Fibroblast of lung (primary cell): ENCODE results near the gene LILRB4. TPM values are rescaled to one million over a fixed set of nuclear protein-coding genes. Genes with fewer than 3 reads are reported as not detected.
"Not testable (repeated sequence)": the region's sequence is repeated elsewhere in the genome, so short reads cannot be mapped to it uniquely, and the experiment has no call there.

Source experiments
- DNase-seq, 2 donors: peaks; one replicate each; pipeline versions ENCODE4 v3.0.0 to v3.0.0-alpha.2; 2010; ENCODE audit warnings: low read depth in 2 of 2
- H2AFZ ChIP-seq: 2 replicates; pipeline ENCODE4 v1.5.1; 2012; ENCODE audit warnings: low read length, control low read depth, inconsistent platforms
- H3K27ac ChIP-seq: 2 replicates; pipeline ENCODE4 v1.5.1; 2011; ENCODE audit warnings: low read length, control low read depth; ENCODE audit not compliant: insufficient read depth
- H3K27me3 ChIP-seq: 2 replicates; pipeline ENCODE4 v1.5.1; 2011; ENCODE audit warnings: mild to moderate bottlenecking, low read length; ENCODE audit not compliant: control insufficient read depth, insufficient read depth
- H3K36me3 ChIP-seq: 2 replicates; pipeline ENCODE4 v1.5.1; 2011; ENCODE audit warnings: low read length; ENCODE audit not compliant: control insufficient read depth, insufficient read depth
- H3K4me1 ChIP-seq: 2 replicates; pipeline ENCODE4 v1.5.1; 2011; ENCODE audit warnings: low read length; ENCODE audit not compliant: control insufficient read depth, insufficient read depth; ENCODE audit errors: extremely low read depth
- H3K4me2 ChIP-seq: 2 replicates; pipeline ENCODE4 v1.5.1; 2011; ENCODE audit warnings: low read length, control low read depth; ENCODE audit not compliant: insufficient read depth; ENCODE audit errors: extremely low read depth
- H3K4me3 ChIP-seq, 4 experiments: fragments of 200-600 bp in 1 of 4; sonication (generic) in 1 of 4; replicated peaks in 1 of 4; 2 replicates each; pipeline ENCODE4 v1.5.1; 2011 to 2016; ENCODE audit warnings: low read length in 4 of 4, low read depth in 3 of 4, mild to moderate bottlenecking in 3 of 4, control low read depth in 2 of 4, inconsistent platforms in 1 of 4, mixed read lengths in 1 of 4; ENCODE audit not compliant: insufficient read depth in 1 of 4; ENCODE audit errors: control extremely low read depth in 1 of 4
- H3K79me2 ChIP-seq: 2 replicates; pipeline ENCODE4 v1.5.1; 2012; ENCODE audit warnings: mild to moderate bottlenecking, low read length, inconsistent platforms; ENCODE audit not compliant: control insufficient read depth, insufficient read depth
- H3K9ac ChIP-seq: 2 replicates; pipeline ENCODE4 v1.5.1; 2011; ENCODE audit warnings: mild to moderate bottlenecking, low read length, control low read depth; ENCODE audit not compliant: insufficient read depth
- H3K9me3 ChIP-seq: 2 replicates; pipeline ENCODE4 v1.5.1; 2012; ENCODE audit warnings: low read depth, low read length; ENCODE audit not compliant: control insufficient read depth, insufficient read depth
- H4K20me1 ChIP-seq: 2 replicates; pipeline ENCODE4 v1.5.1; 2011; ENCODE audit warnings: low read length; ENCODE audit not compliant: control insufficient read depth, insufficient read depth; ENCODE audit errors: extremely low read depth
- EZH2 ChIP-seq: IDR thresholded peaks from 2 replicates; pipeline ENCODE4 v1.5.1; 2012; ENCODE audit warnings: low read length, control low read depth, mild to moderate bottlenecking; ENCODE audit errors: missing control alignments
- polyA plus RNA-seq, 2 donors: library from polyadenylated mRNA; depleted of rRNA in 1 of 2; stranded (reverse) in 1 of 2; unstranded in 1 of 2; fragments of >200 nt; gene quantifications; 2 replicates each; pipeline ENCODE4 v1.2.1, GENCODE V29; 2011 to 2012; ENCODE audit warnings: missing spikeins in 1 of 2
- total RNA-seq: library from RNA; depleted of rRNA; stranded (reverse); fragments of >200 nt; gene quantifications from 2 replicates; pipeline ENCODE4 v1.2.1, GENCODE V29; 2014
- TF ChIP-seq, protein P1 (sequence below), 2 donors: IDR thresholded peaks in 1 of 2; conservative IDR thresholded peaks in 1 of 2; 1 replicate in 1 of 2; 2 replicates in 1 of 2; pipeline ENCODE4 v1.5.1; 2011 to 2012; ENCODE audit warnings: low read length in 2 of 2, control low read depth in 1 of 2, inconsistent platforms in 1 of 2, low read depth in 1 of 2, mild to moderate bottlenecking in 1 of 2

Gene LILRB4
- total and polyA plus RNA-seq, 2 donors (not counting 1 experiment from before 2014, with no cell fraction given): not detected

DNA sequence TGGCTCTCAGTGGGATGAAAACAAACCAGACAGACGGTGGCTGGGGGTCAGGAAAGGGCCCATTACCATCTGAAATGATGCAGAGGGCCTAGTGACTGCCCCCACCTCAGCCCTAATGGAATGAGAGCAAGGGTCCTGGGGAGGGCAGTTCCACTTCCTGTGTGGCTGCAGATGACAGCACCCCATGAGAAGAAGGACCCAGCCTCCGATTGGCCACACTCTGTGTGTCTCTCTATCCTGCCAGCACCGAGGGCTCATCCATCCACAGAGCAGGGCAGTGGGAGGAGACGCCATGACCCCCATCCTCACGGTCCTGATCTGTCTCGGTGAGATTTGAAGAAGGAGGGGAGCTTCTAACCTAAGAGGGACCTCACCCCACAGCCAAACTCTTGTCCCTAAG lies 32.0 kb upstream of the LILRB4 start:
- H3K4me2 ChIP-seq: no peak overlapping the region

GRCh38 chr19:54631489-54632337 lies 31.1 kb upstream of the LILRB4 start:
- H4K20me1 ChIP-seq, H3K4me1 ChIP-seq, H3K9me3 ChIP-seq, H3K27ac ChIP-seq, H3K36me3 ChIP-seq, H2AFZ ChIP-seq, H3K4me2 ChIP-seq, H3K27me3 ChIP-seq, H3K9ac ChIP-seq, DNase-seq, H3K79me2 ChIP-seq, H3K4me3 ChIP-seq: not testable (repeated sequence)

More for the DNA sequence above, 32.0 kb upstream of the LILRB4 start:
- TF ChIP-seq, protein P1, sequence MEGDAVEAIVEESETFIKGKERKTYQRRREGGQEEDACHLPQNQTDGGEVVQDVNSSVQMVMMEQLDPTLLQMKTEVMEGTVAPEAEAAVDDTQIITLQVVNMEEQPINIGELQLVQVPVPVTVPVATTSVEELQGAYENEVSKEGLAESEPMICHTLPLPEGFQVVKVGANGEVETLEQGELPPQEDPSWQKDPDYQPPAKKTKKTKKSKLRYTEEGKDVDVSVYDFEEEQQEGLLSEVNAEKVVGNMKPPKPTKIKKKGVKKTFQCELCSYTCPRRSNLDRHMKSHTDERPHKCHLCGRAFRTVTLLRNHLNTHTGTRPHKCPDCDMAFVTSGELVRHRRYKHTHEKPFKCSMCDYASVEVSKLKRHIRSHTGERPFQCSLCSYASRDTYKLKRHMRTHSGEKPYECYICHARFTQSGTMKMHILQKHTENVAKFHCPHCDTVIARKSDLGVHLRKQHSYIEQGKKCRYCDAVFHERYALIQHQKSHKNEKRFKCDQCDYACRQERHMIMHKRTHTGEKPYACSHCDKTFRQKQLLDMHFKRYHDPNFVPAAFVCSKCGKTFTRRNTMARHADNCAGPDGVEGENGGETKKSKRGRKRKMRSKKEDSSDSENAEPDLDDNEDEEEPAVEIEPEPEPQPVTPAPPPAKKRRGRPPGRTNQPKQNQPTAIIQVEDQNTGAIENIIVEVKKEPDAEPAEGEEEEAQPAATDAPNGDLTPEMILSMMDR (conservative IDR thresholded peaks at IDR 0.05 in 1 of 2, IDR thresholded peaks at IDR 0.05 in 1 of 2; ENCODE audit: low read depth in 1 of 2, low read length in 2 of 2): no peak
- TF ChIP-seq EZH2: no peak
- no peak for DNase-seq
- Histone ChIP-seq H3K27me3 (no peaks in the 10 kb centered on the region), H2AFZ (no peak overlapping the region), H3K4me3 (no peak overlapping the region), H3K27ac (no peak overlapping the region), H4K20me1 (no peaks in the 10 kb centered on the region), H3K36me3 (no peaks in the 10 kb centered on the region), H3K9me3 (no peaks in the 10 kb centered on the region), H3K4me1 (no peaks in the 10 kb centered on the region), H3K79me2 (no peaks in the 10 kb centered on the region), H3K9ac (no peak overlapping the region)

DNA sequence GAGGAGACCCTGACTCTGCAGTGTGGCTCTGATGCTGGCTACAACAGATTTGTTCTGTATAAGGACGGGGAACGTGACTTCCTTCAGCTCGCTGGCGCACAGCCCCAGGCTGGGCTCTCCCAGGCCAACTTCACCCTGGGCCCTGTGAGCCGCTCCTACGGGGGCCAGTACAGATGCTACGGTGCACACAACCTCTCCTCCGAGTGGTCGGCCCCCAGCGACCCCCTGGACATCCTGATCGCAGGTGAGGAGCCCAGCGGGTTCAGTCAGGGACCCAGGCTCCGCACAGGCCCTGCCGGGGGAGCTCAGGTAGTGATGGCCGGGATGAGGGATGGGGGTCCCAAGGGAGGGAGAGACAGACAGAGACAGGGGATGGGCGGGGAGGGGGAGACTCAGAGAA lies 30.3 kb upstream of the LILRB4 start:
- not testable (repeated sequence) for H3K4me3 ChIP-seq, H3K9me3 ChIP-seq, H3K4me2 ChIP-seq, H3K9ac ChIP-seq, H2AFZ ChIP-seq, H3K4me1 ChIP-seq, H3K79me2 ChIP-seq, DNase-seq, H3K27me3 ChIP-seq, H3K27ac ChIP-seq, H3K36me3 ChIP-seq, H4K20me1 ChIP-seq

DNA sequence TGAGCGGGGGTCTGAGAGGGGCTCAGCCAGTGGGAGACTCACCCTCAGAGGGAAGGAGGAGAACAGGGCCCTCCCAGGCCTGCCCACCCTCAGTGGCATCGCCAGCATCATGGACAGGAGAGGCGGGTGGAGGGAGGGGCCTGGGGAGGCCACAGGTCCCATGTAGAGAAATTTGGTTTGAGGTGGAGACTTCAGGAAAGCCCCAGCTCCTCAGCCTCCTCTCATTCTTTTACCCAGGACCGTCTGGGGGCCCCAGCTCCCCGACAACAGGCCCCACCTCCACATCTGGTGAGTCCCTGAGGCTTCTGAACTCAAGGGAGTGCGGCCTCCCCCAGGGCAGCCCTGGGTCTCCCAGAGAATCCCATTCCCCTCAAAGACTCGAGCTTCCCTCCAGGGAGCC lies 29.4 kb upstream of the LILRB4 start:
- H3K9ac ChIP-seq: no peak overlapping the region
- H3K36me3 ChIP-seq: no peaks in the 10 kb centered on the region
- H4K20me1 ChIP-seq: no peaks in the 10 kb centered on the region
- H2AFZ ChIP-seq: no peak overlapping the region
- TF ChIP-seq, protein P1 (conservative IDR thresholded peaks at IDR 0.05 in 1 of 2, IDR thresholded peaks at IDR 0.05 in 1 of 2; ENCODE audit: low read depth in 1 of 2, low read length in 2 of 2): no peak
- TF ChIP-seq EZH2: no peak
- H3K4me2 ChIP-seq: no peak overlapping the region
- H3K9me3 ChIP-seq: no peaks in the 10 kb centered on the region
- H3K27ac ChIP-seq: no peak overlapping the region
- H3K4me1 ChIP-seq: no peaks in the 10 kb centered on the region
- no peaks in the 10 kb centered on the region for H3K27me3 ChIP-seq
- DNase-seq: no peak
- no peak overlapping the region for H3K4me3 ChIP-seq
- no peaks in the 10 kb centered on the region for H3K79me2 ChIP-seq

DNA sequence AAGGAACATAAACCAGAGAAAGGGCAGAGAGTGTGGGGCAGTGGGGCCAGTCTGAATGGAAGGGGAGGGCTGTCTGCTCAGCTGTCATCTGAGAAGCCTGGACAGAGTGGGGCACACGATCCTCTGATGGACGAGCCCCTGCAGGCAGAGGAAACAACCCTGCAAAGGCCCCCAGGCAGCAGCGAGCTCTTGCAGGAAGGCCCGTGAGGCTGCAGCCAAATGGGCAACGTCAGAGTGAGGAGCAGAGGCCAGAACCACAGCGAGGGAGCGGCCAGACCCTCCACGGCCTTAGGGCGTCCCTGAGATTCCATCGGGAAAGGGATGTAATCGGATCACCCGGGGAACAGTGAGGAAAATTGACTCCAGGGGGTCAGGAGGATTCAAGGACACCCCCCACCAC lies 26.7 kb upstream of the LILRB4 start:
- H4K20me1 ChIP-seq, H3K9ac ChIP-seq, H2AFZ ChIP-seq, H3K27me3 ChIP-seq, H3K9me3 ChIP-seq, H3K4me2 ChIP-seq, H3K4me3 ChIP-seq, H3K79me2 ChIP-seq, H3K27ac ChIP-seq, H3K36me3 ChIP-seq, DNase-seq, H3K4me1 ChIP-seq: not testable (repeated sequence)
